ENCODE measurements around the gene CACNB2.

CACNB2 gene

GRCh38 chr10:18362892-18363291 lies 222.7 kb downstream of the CACNB2 start:
- no peaks in the 10 kb centered on the region for H3K36me3 Mint-ChIP-seq (ENCODE audit: low read depth)
- DNase-seq, result no peak
- no peaks in the 10 kb centered on the region for H3K9me3 Mint-ChIP-seq
- H3K27ac Mint-ChIP-seq, result no peak overlapping the region
- no peaks in the 10 kb centered on the region for H3K4me1 Mint-ChIP-seq (ENCODE audit: low read depth)
- H3K4me3 Mint-ChIP-seq, result no peak overlapping the region
- H3K27me3 Mint-ChIP-seq, result peaks cover 3% of the 10 kb centered on the region

GRCh38 chr10:18364987-18365775 lies 225.0 kb downstream of the CACNB2 start:
- Mint-ChIP-seq H3K4me3 (no peak overlapping the region), H3K27ac (no peak overlapping the region), H3K4me1 (ENCODE audit: low read depth) (no peaks in the 10 kb centered on the region), H3K27me3 (peaks cover 3% of the 10 kb centered on the region), H3K9me3 (no peaks in the 10 kb centered on the region), H3K36me3 (ENCODE audit: low read depth) (no peaks in the 10 kb centered on the region)
- DNase-seq, result no peak

DNA sequence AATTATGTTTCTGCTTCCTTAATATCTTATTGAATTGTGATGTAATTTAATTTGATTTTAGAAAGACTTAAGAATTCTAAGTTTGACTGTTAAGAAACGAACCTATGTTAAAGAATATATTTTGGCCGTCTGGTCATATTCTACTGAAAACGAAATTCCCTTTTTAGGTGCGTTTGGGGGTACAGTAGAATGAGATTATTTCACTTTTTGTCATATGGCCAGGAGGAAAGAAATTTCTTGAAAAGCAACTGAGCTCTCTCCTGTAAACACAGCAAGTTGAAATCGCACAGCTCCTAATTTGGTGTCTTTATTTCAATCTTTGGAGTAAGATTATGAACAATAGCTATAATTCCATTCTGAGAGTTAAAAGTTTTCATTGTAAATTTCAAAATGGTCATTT lies 227.6 kb downstream of the CACNB2 start:
- Mint-ChIP-seq H3K9me3 (no peaks in the 10 kb centered on the region), H3K36me3 (ENCODE audit: low read depth) (no peaks in the 10 kb centered on the region), H3K4me3 (no peak overlapping the region), H3K27ac (no peak overlapping the region), H3K4me1 (ENCODE audit: low read depth) (no peaks in the 10 kb centered on the region), H3K27me3 (peaks cover 3% of the 10 kb centered on the region)
- DNase-seq, result no peak

DNA sequence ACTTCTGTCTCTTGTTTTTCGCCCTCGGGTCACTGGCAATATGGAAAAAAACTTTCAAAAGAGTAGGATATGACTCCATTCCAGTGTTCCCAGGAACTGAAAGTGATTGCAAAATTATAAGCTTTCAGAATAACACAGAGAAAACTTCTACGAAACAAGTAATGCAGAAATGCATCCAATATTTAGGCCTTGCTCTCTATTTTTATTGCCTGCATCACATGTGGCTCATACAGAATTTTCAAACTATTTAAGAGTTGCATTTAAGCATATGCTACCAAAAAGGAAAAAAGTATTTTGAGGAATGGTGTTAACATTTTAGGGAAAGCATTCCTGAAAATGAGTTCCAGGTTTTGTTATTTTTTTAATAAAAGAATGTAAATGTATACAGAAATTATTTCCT lies 228.0 kb downstream of the CACNB2 start:
- no peaks in the 10 kb centered on the region for H3K4me1 Mint-ChIP-seq (ENCODE audit: low read depth)
- DNase-seq, result no peak
- no peak overlapping the region for H3K27ac Mint-ChIP-seq
- H3K27me3 Mint-ChIP-seq, result peaks cover 3% of the 10 kb centered on the region
- no peaks in the 10 kb centered on the region for H3K36me3 Mint-ChIP-seq (ENCODE audit: low read depth)
- H3K9me3 Mint-ChIP-seq, result no peaks in the 10 kb centered on the region
- H3K4me3 Mint-ChIP-seq, result no peak overlapping the region

- no peaks in the 10 kb centered on the region for H3K36me3 Mint-ChIP-seq (ENCODE audit: low read depth)
- H3K4me1 Mint-ChIP-seq (ENCODE audit: low read depth), result no peaks in the 10 kb centered on the region
- H3K9me3 Mint-ChIP-seq, result no peaks in the 10 kb centered on the region
- no peak overlapping the region for H3K4me3 Mint-ChIP-seq
- H3K27me3 Mint-ChIP-seq, result peaks cover 3% of the 10 kb centered on the region
- no peak overlapping the region for H3K27ac Mint-ChIP-seq
- DNase-seq, result no peak
Observed at GRCh38 chr10:18368682-18369081, 228.5 kb downstream of the CACNB2 start.

- H3K4me3 Mint-ChIP-seq, result no peak overlapping the region
- peaks cover 3% of the 10 kb centered on the region for H3K27me3 Mint-ChIP-seq
- no peaks in the 10 kb centered on the region for H3K9me3 Mint-ChIP-seq
- H3K36me3 Mint-ChIP-seq (ENCODE audit: low read depth), result no peaks in the 10 kb centered on the region
- H3K27ac Mint-ChIP-seq, result no peak overlapping the region
- DNase-seq, result no peak
- no peaks in the 10 kb centered on the region for H3K4me1 Mint-ChIP-seq (ENCODE audit: low read depth)
Observed at GRCh38 chr10:18369859-18370473, 229.7 kb downstream of the CACNB2 start.

DNA sequence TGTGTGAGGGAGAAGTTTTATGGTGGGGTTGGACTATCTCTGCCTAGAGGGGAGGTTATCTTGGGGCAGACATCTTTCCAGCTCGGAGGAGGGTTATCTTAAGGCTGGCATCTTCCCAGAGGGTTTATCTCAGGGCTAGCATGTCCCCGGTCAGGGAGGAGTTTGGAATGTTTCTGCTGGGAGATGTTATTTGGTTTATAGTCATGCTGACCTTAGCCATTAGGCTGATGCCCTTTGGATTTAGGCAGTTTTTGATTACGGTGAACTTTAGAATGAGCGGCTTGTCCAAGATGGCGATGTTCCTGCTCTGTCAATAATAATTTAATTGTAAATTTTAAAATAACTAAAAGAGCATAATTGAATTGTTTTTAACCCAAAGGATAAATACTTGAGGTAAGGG lies 236.4 kb downstream of the CACNB2 start:
- no peaks in the 10 kb centered on the region for H3K4me1 Mint-ChIP-seq (ENCODE audit: low read depth)
- H3K27me3 Mint-ChIP-seq, result no peaks in the 10 kb centered on the region
- DNase-seq, result no peak
- no peak overlapping the region for H3K4me3 Mint-ChIP-seq
- no peaks in the 10 kb centered on the region for H3K9me3 Mint-ChIP-seq
- no peaks in the 10 kb centered on the region for H3K36me3 Mint-ChIP-seq (ENCODE audit: low read depth)
- no peak overlapping the region for H3K27ac Mint-ChIP-seq

DNA sequence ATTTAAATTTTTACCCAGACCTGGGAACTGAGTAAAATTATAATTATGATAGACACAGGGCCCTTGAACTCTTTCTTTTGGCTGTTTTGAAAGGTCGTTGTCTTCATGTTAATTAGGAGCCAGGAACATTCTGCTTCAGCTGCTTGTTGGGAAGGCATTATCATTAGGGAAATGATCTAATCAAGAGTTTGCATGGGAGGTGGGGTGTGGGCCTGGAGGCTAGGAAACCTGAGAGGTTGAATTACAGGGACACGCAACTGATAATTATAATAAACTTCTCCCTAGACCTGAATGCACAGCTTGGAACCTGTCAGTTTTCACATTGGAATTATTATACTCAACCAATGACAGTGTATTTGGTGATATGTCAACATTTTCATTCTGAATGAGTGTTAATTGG lies 237.7 kb downstream of the CACNB2 start:
- H3K4me3 Mint-ChIP-seq, result no peak overlapping the region
- H3K36me3 Mint-ChIP-seq (ENCODE audit: low read depth), result no peaks in the 10 kb centered on the region
- H3K4me1 Mint-ChIP-seq (ENCODE audit: low read depth), result no peaks in the 10 kb centered on the region
- no peaks in the 10 kb centered on the region for H3K27me3 Mint-ChIP-seq
- H3K27ac Mint-ChIP-seq, result no peak overlapping the region
- H3K9me3 Mint-ChIP-seq, result no peaks in the 10 kb centered on the region
- DNase-seq, result no peak

- no peaks in the 10 kb centered on the region for H3K27me3 Mint-ChIP-seq
- H3K9me3 Mint-ChIP-seq, result no peaks in the 10 kb centered on the region
- no peak overlapping the region for H3K4me3 Mint-ChIP-seq
- H3K36me3 Mint-ChIP-seq (ENCODE audit: low read depth), result no peaks in the 10 kb centered on the region
- H3K27ac Mint-ChIP-seq, result no peak overlapping the region
- no peaks in the 10 kb centered on the region for H3K4me1 Mint-ChIP-seq (ENCODE audit: low read depth)
- no peak for DNase-seq
Observed at GRCh38 chr10:18378766-18379165, 238.5 kb downstream of the CACNB2 start.

GRCh38 chr10:18381679-18382078 lies 241.5 kb downstream of the CACNB2 start:
- DNase-seq, result no peak
- Mint-ChIP-seq H3K36me3 (ENCODE audit: low read depth) (no peaks in the 10 kb centered on the region), H3K4me3 (no peak overlapping the region), H3K27me3 (no peaks in the 10 kb centered on the region), H3K27ac (no peak overlapping the region), H3K9me3 (no peaks in the 10 kb centered on the region), H3K4me1 (ENCODE audit: low read depth) (no peaks in the 10 kb centered on the region)

DNA sequence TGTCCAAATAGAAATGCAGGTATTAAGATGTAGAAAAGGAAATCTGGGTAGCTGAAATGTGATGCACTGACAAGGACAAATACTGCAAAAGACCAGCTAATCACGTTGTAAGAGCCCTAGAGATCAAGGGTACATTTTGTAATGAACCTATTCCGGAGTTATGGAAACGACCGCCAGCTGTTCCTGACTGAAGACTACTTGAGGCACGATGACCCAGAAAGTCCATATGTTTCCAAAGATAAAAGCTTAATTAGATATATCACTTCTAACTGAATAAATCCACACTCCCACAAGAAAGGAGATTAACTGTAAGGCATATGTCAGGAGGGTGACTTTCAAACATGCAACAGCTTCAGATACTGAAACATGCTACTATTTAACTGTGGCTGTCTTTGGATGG lies 257.7 kb downstream of the CACNB2 start:
- no peak for DNase-seq
- peaks cover 13% of the 10 kb centered on the region for H3K27me3 Mint-ChIP-seq
- no peak overlapping the region for H3K4me3 Mint-ChIP-seq
- H3K9me3 Mint-ChIP-seq, result no peaks in the 10 kb centered on the region
- H3K4me1 Mint-ChIP-seq (ENCODE audit: low read depth), result peaks cover 9% of the 10 kb centered on the region
- no peak overlapping the region for H3K27ac Mint-ChIP-seq
- no peaks in the 10 kb centered on the region for H3K36me3 Mint-ChIP-seq (ENCODE audit: low read depth)

- Mint-ChIP-seq H3K4me3 (no peak overlapping the region), H3K27me3 (peaks cover 13% of the 10 kb centered on the region), H3K36me3 (ENCODE audit: low read depth) (no peaks in the 10 kb centered on the region), H3K9me3 (no peaks in the 10 kb centered on the region), H3K27ac (no peak overlapping the region), H3K4me1 (ENCODE audit: low read depth) (peaks cover 9% of the 10 kb centered on the region)
- DNase-seq, result no peak
Observed at GRCh38 chr10:18399158-18399557, 258.9 kb downstream of the CACNB2 start.

DNA sequence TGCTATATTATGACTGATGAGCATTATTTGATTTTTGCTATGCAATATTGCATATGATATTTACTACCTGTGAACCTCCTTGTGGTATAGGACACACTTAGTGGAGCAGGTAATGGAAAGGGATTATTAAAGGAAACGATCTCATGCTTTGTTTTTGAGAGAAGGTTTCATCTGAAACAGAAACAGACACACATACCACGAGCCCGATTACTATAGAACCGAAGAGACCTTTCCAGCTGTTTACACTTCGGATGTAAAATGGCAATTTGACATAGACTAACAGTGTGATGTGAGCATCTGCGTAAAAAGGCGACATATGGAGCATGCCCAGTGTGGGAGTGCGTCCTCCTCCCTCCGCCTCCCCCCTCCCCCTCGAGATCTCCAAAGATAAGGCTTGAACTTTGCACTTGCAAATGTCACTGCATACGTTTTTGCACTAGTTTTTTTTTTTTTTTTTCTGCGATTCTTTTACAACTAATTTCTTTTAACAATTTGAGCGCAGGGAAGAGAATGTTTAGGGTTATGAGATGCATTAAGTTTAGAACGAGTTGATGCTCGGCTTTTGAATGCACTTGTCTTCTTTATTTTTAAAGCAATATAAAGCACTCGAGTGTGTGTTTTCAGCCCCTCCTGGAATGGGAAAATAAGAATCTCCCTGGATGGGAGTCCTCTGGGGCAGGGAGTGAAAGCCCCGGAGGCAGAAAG lies 260.1 kb downstream of the CACNB2 start:
- Mint-ChIP-seq H3K27ac (no peak overlapping the region), H3K4me3 (peak overlapping the region; percentile 49), H3K4me1 (ENCODE audit: low read depth) (peaks cover 9% of the 10 kb centered on the region), H3K9me3 (no peaks in the 10 kb centered on the region), H3K27me3 (peaks cover 15% of the 10 kb centered on the region), H3K36me3 (ENCODE audit: low read depth) (no peaks in the 10 kb centered on the region)
- DNase-seq, result no peak

- Mint-ChIP-seq H3K36me3 (ENCODE audit: low read depth) (no peaks in the 10 kb centered on the region), H3K27me3 (peaks cover 15% of the 10 kb centered on the region), H3K27ac (no peak overlapping the region), H3K9me3 (no peaks in the 10 kb centered on the region), H3K4me3 (peak overlapping the region; percentile 23), H3K4me1 (ENCODE audit: low read depth) (peaks cover 9% of the 10 kb centered on the region)
- peak; percentile 29 for DNase-seq
Observed at GRCh38 chr10:18400906-18401245, 260.7 kb downstream of the CACNB2 start.

All from activated T-cell treated with anti-CD3 and anti-CD28 coated beads, Interleukin-2, amount 50 U/mL, for 24 hours (primary cell).